GM23338 (cell line): ENCODE measurements around the gene CCRL2. TPM values are rescaled to one million over a fixed set of nuclear protein-coding genes. Genes with fewer than 3 reads are reported as not detected.

ENCODE experiments used
- ATAC-seq: fragments of 200-7000 bp; cut with Tn5 transposase; 3 replicates; pipeline ENCODE4 v1.9.1; 2020
- DNase-seq: peaks from one replicate; pipeline ENCODE4 v3.0.0-alpha.2; 2015; ENCODE audit warnings: low spot score
- H2AFZ ChIP-seq: fragments of 200-600 bp; sonication (generic); 2 replicates; pipeline ENCODE4 v1.8.0; 2016; ENCODE audit warnings: antibody characterized with exemption, mild to moderate bottlenecking, moderate library complexity
- H3F3A ChIP-seq: fragments of 200-600 bp; sonication (generic); replicated peaks from 2 replicates; pipeline ENCODE4 v1.8.0; 2017; ENCODE audit warnings: antibody characterized with exemption, mixed run types, low read depth
- H3K27ac ChIP-seq: fragments of 200-600 bp; sonication (generic); 2 replicates; pipeline ENCODE4 v1.6.1; 2016; ENCODE audit warnings: low read depth
- H3K27me3 ChIP-seq: fragments of 200-600 bp; sonication (generic); 2 replicates; pipeline ENCODE4 v1.8.0; 2016; ENCODE audit warnings: mild to moderate bottlenecking, mixed run types, moderate library complexity; ENCODE audit not compliant: insufficient read depth
- H3K36me3 ChIP-seq: fragments of 200-600 bp; sonication (generic); 2 replicates; pipeline ENCODE4 v1.8.0; 2016; ENCODE audit warnings: mild to moderate bottlenecking; ENCODE audit not compliant: insufficient read depth
- H3K4me1 ChIP-seq: fragments of 200-600 bp; sonication (generic); 2 replicates; pipeline ENCODE4 v1.8.0; 2016; ENCODE audit warnings: mild to moderate bottlenecking, moderate library complexity; ENCODE audit not compliant: insufficient read depth
- H3K4me2 ChIP-seq: fragments of 200-600 bp; sonication (generic); 2 replicates; pipeline ENCODE4 v1.7.1; 2017; ENCODE audit warnings: mixed run types
- H3K4me3 ChIP-seq: fragments of 200-600 bp; sonication (generic); 2 replicates; pipeline ENCODE4 v1.6.1; 2016; ENCODE audit warnings: mixed run types
- H3K79me2 ChIP-seq: fragments of 200-600 bp; sonication (generic); replicated peaks from 2 replicates; pipeline ENCODE4 v1.8.0; 2017; ENCODE audit warnings: mild to moderate bottlenecking; ENCODE audit not compliant: insufficient read depth
- H3K9me2 ChIP-seq: fragments of 200-600 bp; sonication (generic); 2 replicates; pipeline ENCODE4 v1.8.0; 2017; ENCODE audit not compliant: insufficient read depth
- H4K20me1 ChIP-seq: fragments of 200-600 bp; sonication (generic); replicated peaks from 2 replicates; pipeline ENCODE4 v1.8.0; 2017; ENCODE audit warnings: mild to moderate bottlenecking; ENCODE audit not compliant: insufficient read depth
- H3K27ac Mint-ChIP-seq: 2 replicates; pipeline ENCODE4 v1.8.0; 2020; ENCODE audit warnings: inconsistent platforms, mild to moderate bottlenecking, moderate library complexity, mixed read lengths
- H3K27me3 Mint-ChIP-seq: 3 replicates; pipeline ENCODE4 v1.8.0; 2022; ENCODE audit warnings: low read depth, mild to moderate bottlenecking, moderate library complexity, mixed read lengths, inconsistent platforms; ENCODE audit not compliant: insufficient read depth, poor library complexity
- H3K36me3 Mint-ChIP-seq: 3 replicates; pipeline ENCODE4 v1.8.0; 2021; ENCODE audit warnings: low read depth, mild to moderate bottlenecking, inconsistent platforms, moderate library complexity, mixed read lengths
- H3K4me1 Mint-ChIP-seq: 3 replicates; pipeline ENCODE4 v1.8.0; 2020; ENCODE audit warnings: mild to moderate bottlenecking, inconsistent platforms, mixed read lengths
- H3K4me3 Mint-ChIP-seq: 3 replicates; pipeline ENCODE4 v1.8.0; 2021; ENCODE audit warnings: moderate library complexity, mild to moderate bottlenecking, inconsistent platforms, mixed read lengths
- H3K9me3 Mint-ChIP-seq: 3 replicates; pipeline ENCODE4 v1.8.0; 2020; ENCODE audit warnings: moderate library complexity, mild to moderate bottlenecking, inconsistent platforms, mixed read lengths
- CTCF ChIP-seq, 2 experiments: fragments of 200-600 bp in 1 of 2; sonication (generic) in 1 of 2; conservative IDR thresholded peaks; 2 replicates each; pipeline versions ENCODE4 v1.5.1 to v1.6.1; 2016 to 2017; ENCODE audit warnings: antibody characterized with exemption in 2 of 2, low read depth in 2 of 2, mild to moderate bottlenecking in 2 of 2, moderate library complexity in 1 of 2
- ETS1 ChIP-seq: IDR thresholded peaks from 2 replicates; pipeline ENCODE4 v1.6.1; 2016; ENCODE audit warnings: antibody characterized with exemption
- EZH2phosphoT487 ChIP-seq: fragments of 200-600 bp; sonication (generic); IDR thresholded peaks from one replicate; pipeline ENCODE4 v1.8.1; 2018; ENCODE audit warnings: antibody characterized with exemption; ENCODE audit not compliant: unreplicated experiment
- JUNB ChIP-seq: IDR thresholded peaks from one replicate; pipeline ENCODE4 v1.6.1; 2016; ENCODE audit warnings: antibody characterized with exemption; ENCODE audit not compliant: unreplicated experiment
- NANOG ChIP-seq: IDR thresholded peaks from 2 replicates; pipeline ENCODE4 v1.6.1; 2016; ENCODE audit warnings: antibody characterized with exemption, borderline replicate concordance
- POLR2AphosphoS5 ChIP-seq: IDR thresholded peaks from 2 replicates; pipeline ENCODE4 v1.6.1; 2016; ENCODE audit warnings: antibody characterized with exemption, low read depth
- REST ChIP-seq: IDR thresholded peaks from one replicate; pipeline ENCODE4 v1.6.1; 2018; ENCODE audit warnings: antibody characterized with exemption; ENCODE audit not compliant: unreplicated experiment
- STAT1 ChIP-seq: IDR thresholded peaks from one replicate; pipeline ENCODE4 v1.6.1; 2016; ENCODE audit warnings: antibody characterized with exemption; ENCODE audit not compliant: unreplicated experiment
- ZNF114 ChIP-seq: fragments of 250-450 bp; sonication (Bioruptor Pico); IDR thresholded peaks from 2 replicates; pipeline ENCODE4 v1.5.0; 2020; ENCODE audit warnings: mild to moderate bottlenecking, moderate library complexity
- ZNF462 ChIP-seq: fragments of 250-450 bp; sonication (Bioruptor Pico); IDR thresholded peaks from 2 replicates; pipeline ENCODE4 v1.5.0; 2020; ENCODE audit warnings: mild to moderate bottlenecking, moderate library complexity
- polyA plus RNA-seq: library from polyadenylated mRNA; unstranded; fragments of >200 nt; fragmentation: Nextera tagmentation; extraction: Ambion mirVana; gene quantifications from 2 replicates; pipeline ENCODE4 v1.2.1, GENCODE V29; 2016
- total RNA-seq: library from RNA; depleted of rRNA; stranded (reverse); fragments of >200 nt; shearing (Covaris generic); gene quantifications from 2 replicates; pipeline ENCODE4 v1.2.3, GENCODE V29; 2014

The CCRL2 gene
- total and polyA plus RNA-seq, 2 experiments from 2014 or later = not detected

GRCh38 chr3:46399098-46399497 lies 8.0 kb upstream of the CCRL2 start (continued):
- TF ChIP-seq ZNF462 = no peak
- TF ChIP-seq JUNB = no peak
- no peak for TF ChIP-seq ETS1
- no peak for TF ChIP-seq ZNF114 (CRISPR knock-in tag)
- no peak for TF ChIP-seq STAT1
- TF ChIP-seq POLR2AphosphoS5 = no peak

GRCh38 chr3:46399557-46399956 lies 7.5 kb upstream of the CCRL2 start:
- Mint-ChIP-seq H3K36me3 (no peaks in the 10 kb centered on the region), H3K27me3 (peaks cover 2% of the 10 kb centered on the region), H3K4me3 (no peak overlapping the region), H3K27ac (no peak overlapping the region), H3K9me3 (no peaks in the 10 kb centered on the region), H3K4me1 (peaks cover under 1% of the 10 kb centered on the region; the same call in 1 of the 3 replicates)
- no peaks in the 10 kb centered on the region for H3K27me3 ChIP-seq
- no peak for TF ChIP-seq ETS1
- TF ChIP-seq STAT1 = no peak
- TF ChIP-seq REST = no peak
- no peak for TF ChIP-seq NANOG
- TF ChIP-seq CTCF (conservative IDR thresholded peaks at IDR 0.05; ENCODE audit: low read depth in 2 of 2) = no peak
- no peak for TF ChIP-seq EZH2phosphoT487
- no peak overlapping the region for H2AFZ ChIP-seq
- no peaks in the 10 kb centered on the region for H3K4me1 ChIP-seq
- no peaks in the 10 kb centered on the region for H4K20me1 ChIP-seq
- H3F3A ChIP-seq = no peaks in the 10 kb centered on the region
- no peak overlapping the region for H3K4me3 ChIP-seq
- H3K79me2 ChIP-seq = no peaks in the 10 kb centered on the region
- no peak for DNase-seq
- H3K9me2 ChIP-seq = peaks cover 3% of the 10 kb centered on the region; the same call in 1 of the 2 replicates
- H3K36me3 ChIP-seq = no peaks in the 10 kb centered on the region
- H3K4me2 ChIP-seq = no peak overlapping the region
- no peak overlapping the region for H3K27ac ChIP-seq
- ATAC-seq = no peak
